ENCODE results near the gene TMEM145. TPM values are rescaled to one million over a fixed set of nuclear protein-coding genes. Genes with fewer than 3 reads are reported as not detected.
A peak's percentile ranks its signal among the peaks of the same experiment; 100 is the strongest.

Gene TMEM145
- total and polyA plus RNA-seq, 10 of the 15 experiments (the other 5 are each of a cell fraction or from before 2014, with no cell fraction given): 0.04 to 0.97 (median 0.16) TPM; not detected in 4

GRCh38 chr19:42323473-42323851 lies 10.4 kb downstream of the TMEM145 start:
- TF ChIP-seq SKIL (IDR thresholded peaks at IDR 0.05; ENCODE audit: low read depth, poor library complexity, severe bottlenecking): no peak
- peaks cover 7% of the 10 kb centered on the region for H3K4me1 ChIP-seq (ENCODE audit: control insufficient read depth, insufficient read depth, low read length)
- WGBS (ENCODE audit: insufficient coverage, insufficient replicate concordance, low lambda C conversion rate, missing lambda C conversion rate): 86% methylated on average over 24 of the region's 29 CpGs
- no peaks in the 10 kb centered on the region for H3K9me3 ChIP-seq (replicated peaks; ENCODE audit: control insufficient read depth, insufficient read depth, low read length)
- ChIA-PET CTCF (interaction anchor here (0.9 to 2.3 kb wide), 4 partner anchors 27 to 214 kb away, joined by 4 to 6 read pairs (median 4); partner anchors contain the start of gene POU2F2), POLR2A (interaction anchor here (0.6 kb wide), 1 partner anchor 159 kb away, joined by 3 read pairs; no protein-coding TSS in a partner anchor), RAD21 (ENCODE audit: unreplicated experiment) (no interaction called here), SMC1A (ENCODE audit: uncharacterized antibody, unreplicated experiment) (interaction anchor here (0.9 kb wide), 1 partner anchor 191 kb away, joined by 4 read pairs; the partner anchor contains the start of gene POU2F2)
- in situ Hi-C loops (cut with MboI): no loop called here
- no peak overlapping the region for H3K4me2 ChIP-seq (ENCODE audit: control insufficient read depth, insufficient read depth)
- FAIRE-seq (no peak), ATAC-seq (no peak), DNase-seq (ENCODE audit: low read depth, low spot score) (no peak)
- no peak overlapping the region for H3K4me3 ChIP-seq
- H3K27me3 ChIP-seq (replicated peaks in 1 of 2; ENCODE audit: control insufficient read depth in 2 of 2, insufficient read depth in 2 of 2, low read length in 1 of 2): peaks cover 3 to 4% of the 10 kb centered on the region in 2 experiments; a peak in 2 of 4 replicates
- intact Hi-C loops (cut with micrococcal nuclease; ENCODE audit: unreplicated experiment): loop anchor here (10.0 kb wide), 1 partner anchor 219 kb away; no protein-coding TSS in a partner anchor
- H3K9ac ChIP-seq (ENCODE audit: control insufficient read depth, insufficient read depth, low read length): no peak overlapping the region
- H3K27ac ChIP-seq (ENCODE audit: control insufficient read depth, insufficient read depth): no peak overlapping the region
- H3K36me3 ChIP-seq (ENCODE audit: control insufficient read depth in 2 of 2, insufficient read depth in 2 of 2, low read length in 1 of 2): no peaks in the 10 kb centered on the region
- H3K79me2 ChIP-seq (ENCODE audit: control insufficient read depth, insufficient read depth, low read length): peaks cover 13% of the 10 kb centered on the region
- no peak overlapping the region for H2AFZ ChIP-seq (ENCODE audit: control insufficient read depth, low read depth, low read length)
- H4K20me1 ChIP-seq (ENCODE audit: control insufficient read depth, insufficient read depth): no peaks in the 10 kb centered on the region
- BruUV-seq (replicated peaks): no TSS peak

- POLR2A ChIA-PET: interaction anchor here (0.6 kb wide), 1 partner anchor 159 kb away, joined by 3 read pairs; no protein-coding TSS in a partner anchor
- H3K27me3 ChIP-seq (replicated peaks in 1 of 2; ENCODE audit: control insufficient read depth in 2 of 2, insufficient read depth in 2 of 2, low read length in 1 of 2): peaks cover 3 to 4% of the 10 kb centered on the region in 2 experiments; a peak in 2 of 4 replicates
- SMC1A ChIA-PET (ENCODE audit: uncharacterized antibody, unreplicated experiment): no interaction called here
- H3K9me3 ChIP-seq (replicated peaks; ENCODE audit: control insufficient read depth, insufficient read depth, low read length): no peaks in the 10 kb centered on the region
- CTCF ChIA-PET: interaction anchor here (0.9 to 1.4 kb wide), 2 partner anchors 204 to 215 kb away, joined by 4 read pairs; no protein-coding TSS in a partner anchor
- FAIRE-seq (no peak), ATAC-seq (no peak), DNase-seq (ENCODE audit: low read depth, low spot score) (no peak)
- H3K9ac ChIP-seq (ENCODE audit: control insufficient read depth, insufficient read depth, low read length): no peak overlapping the region
- H2AFZ ChIP-seq (ENCODE audit: control insufficient read depth, low read depth, low read length): peak overlapping the region; percentile 29
- no peaks in the 10 kb centered on the region for H4K20me1 ChIP-seq (ENCODE audit: control insufficient read depth, insufficient read depth)
- H3K4me1 ChIP-seq (ENCODE audit: control insufficient read depth, insufficient read depth, low read length): peaks cover 7% of the 10 kb centered on the region
- peak overlapping the region; percentile 48; the same call in 1 of the 2 replicates for H3K4me2 ChIP-seq (ENCODE audit: control insufficient read depth, insufficient read depth)
- RAD21 ChIA-PET (ENCODE audit: unreplicated experiment): no interaction called here
- H3K79me2 ChIP-seq (ENCODE audit: control insufficient read depth, insufficient read depth, low read length): peaks cover 13% of the 10 kb centered on the region
- no TSS peak for BruUV-seq (replicated peaks)
- no peaks in the 10 kb centered on the region for H3K36me3 ChIP-seq (ENCODE audit: control insufficient read depth in 2 of 2, insufficient read depth in 2 of 2, low read length in 1 of 2)
- in situ Hi-C loops (cut with MboI): no loop called here
- WGBS (ENCODE audit: insufficient coverage, insufficient replicate concordance, low lambda C conversion rate, missing lambda C conversion rate): 21% methylated on average over 39 of the region's 92 CpGs
- peak overlapping the region; percentile 74; the same call in 1 of the 2 replicates for H3K4me3 ChIP-seq
- intact Hi-C loops (cut with micrococcal nuclease; ENCODE audit: unreplicated experiment): loop anchor here (2.0 to 10.0 kb wide), 2 partner anchors 73 to 219 kb away; no protein-coding TSS in a partner anchor
- no peak overlapping the region for H3K27ac ChIP-seq (ENCODE audit: control insufficient read depth, insufficient read depth)
- TF ChIP-seq EP300 (IDR thresholded peaks at IDR 0.05; ENCODE audit: borderline replicate concordance in 1 of 2, control insufficient read depth in 1 of 2, low read depth in 2 of 2, low read length in 2 of 2) (no peak), ZNF687 (IDR thresholded peaks at IDR 0.05) (no peak), ZBED1 (IDR thresholded peaks at IDR 0.05; ENCODE audit: borderline replicate concordance) (no peak)
These were observed 10.9 kb downstream of the TMEM145 start for GRCh38 chr19:42323852-42324654.

Measured in GM12878 (cell line).